Thoracic aorta (tissue), 2 donors: ENCODE data around the gene PPP1R15B. TPM values are rescaled to one million over a fixed set of nuclear protein-coding genes. Genes with fewer than 3 reads are reported as not detected.

ENCODE experiments used
- ATAC-seq: fragments of 150-250 bp; one replicate; pipeline ENCODE4 v1.8.0; 2017; ENCODE audit warnings: low read depth; ENCODE audit not compliant: insufficient number of reproducible peaks, low FRiP score
- DNase-seq: peaks from one replicate; pipeline ENCODE4 v3.0.0-alpha.2; 2020; ENCODE audit warnings: low spot score
- H3K27ac ChIP-seq, 2 donors: fragments of 200-600 bp; sonication (generic); 1 replicate in 1 of 2; 2 replicates in 1 of 2; pipeline ENCODE4 v1.5.1; 2016; ENCODE audit warnings: mild to moderate bottlenecking in 2 of 2, moderate library complexity in 2 of 2
- H3K27me3 ChIP-seq: fragments of 200-600 bp; sonication (generic); replicated peaks from 2 replicates; pipeline ENCODE4 v1.6.0; 2016; ENCODE audit warnings: mild to moderate bottlenecking; ENCODE audit not compliant: insufficient read depth
- H3K36me3 ChIP-seq: fragments of 200-600 bp; sonication (generic); one replicate; pipeline ENCODE4 v1.5.1; 2016
- H3K4me1 ChIP-seq, 2 donors: fragments of 200-600 bp; sonication (generic); 1 replicate in 1 of 2; 2 replicates in 1 of 2; pipeline versions ENCODE4 v1.5.1 to v1.6.0; 2016; ENCODE audit warnings: low read depth in 2 of 2, mild to moderate bottlenecking in 1 of 2; ENCODE audit not compliant: control insufficient read depth in 1 of 2
- H3K4me3 ChIP-seq: fragments of 200-600 bp; sonication (generic); 2 replicates; pipeline ENCODE4 v1.5.1; 2016; ENCODE audit warnings: mild to moderate bottlenecking
- H3K9me3 ChIP-seq: fragments of 200-600 bp; sonication (generic); 2 replicates; pipeline ENCODE4 v1.5.1; 2016
- CTCF ChIP-seq: fragments of 200-600 bp; sonication (generic); IDR thresholded peaks from one replicate; pipeline ENCODE4 v1.5.1; 2019; ENCODE audit warnings: antibody characterized with exemption
- total RNA-seq, 2 donors: library from RNA; depleted of rRNA; stranded (reverse); fragments of >200 nt; gene quantifications; one replicate each; pipeline versions ENCODE4 v1.1.0 to v1.2.3, GENCODE V29; 2016

The PPP1R15B gene
- total RNA-seq, 2 donors from 2014 or later: 40.1 to 64.5 TPM

DNA sequence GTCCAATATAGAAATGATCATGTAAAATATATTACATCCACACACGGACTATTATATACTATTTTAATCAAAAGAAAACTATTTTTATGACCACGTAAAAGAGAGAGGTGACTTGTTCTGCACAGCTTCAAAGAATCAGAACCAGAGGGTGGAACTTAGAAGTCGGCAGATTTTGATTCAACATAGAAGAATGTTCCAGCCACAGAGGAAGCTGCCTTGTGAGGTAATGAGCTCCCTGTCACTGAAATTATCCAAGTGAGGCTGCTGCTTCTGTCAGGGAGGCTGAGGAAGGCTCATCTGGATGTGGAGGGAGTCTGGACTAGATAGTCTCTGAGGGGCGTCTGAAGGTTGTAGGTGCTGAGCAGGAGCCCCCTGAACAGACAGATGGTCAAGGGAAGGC lies 54.6 kb downstream of the PPP1R15B start:
- no peak overlapping the region for H3K27ac ChIP-seq
- DNase-seq (no peak), ATAC-seq (no peak)

DNA sequence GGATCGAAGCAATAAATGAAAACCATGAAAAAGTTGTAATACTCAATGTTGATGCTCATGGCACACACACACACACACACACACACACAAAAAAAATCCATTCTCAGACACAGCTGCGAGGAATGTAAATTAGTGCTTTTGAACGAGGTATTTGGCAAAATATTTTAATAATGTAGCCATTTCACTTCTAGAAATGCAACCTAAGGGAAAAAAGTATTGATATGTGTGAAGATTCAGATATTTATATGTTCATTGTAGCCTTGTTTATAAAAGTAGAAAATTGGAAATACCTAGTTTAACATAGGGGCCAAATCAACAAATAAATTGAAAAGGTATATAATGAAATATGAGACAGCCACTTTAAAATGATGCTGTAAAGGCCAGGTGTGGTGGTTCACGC lies 55.7 kb downstream of the PPP1R15B start:
- Histone ChIP-seq H3K4me1 (peaks cover 0 to 5% of the 10 kb centered on the region in 2 donors), H3K9me3 (no peaks in the 10 kb centered on the region), H3K27ac (no peak overlapping the region), H3K4me3 (no peak overlapping the region), H3K36me3 (no peaks in the 10 kb centered on the region), H3K27me3 (no peaks in the 10 kb centered on the region)
- DNase-seq (no peak), ATAC-seq (no peak)
- TF ChIP-seq CTCF: no peak

More for the DNA sequence above, 54.6 kb downstream of the PPP1R15B start:
- TF ChIP-seq CTCF: no peak
- Histone ChIP-seq H3K9me3 (no peaks in the 10 kb centered on the region), H3K36me3 (no peaks in the 10 kb centered on the region), H3K4me1 (peaks cover 0 to 5% of the 10 kb centered on the region in 2 donors), H3K27me3 (no peaks in the 10 kb centered on the region), H3K4me3 (no peak overlapping the region)

GRCh38 chr1:204354579-204354978 lies 57.0 kb downstream of the PPP1R15B start:
- no peak for ATAC-seq
- DNase-seq: no peak
- no peak overlapping the region for H3K4me3 ChIP-seq
- H3K27ac ChIP-seq: no peak overlapping the region
- TF ChIP-seq CTCF: no peak
- H3K4me1 ChIP-seq: peaks cover 0 to 1% of the 10 kb centered on the region in 2 donors
- H3K36me3 ChIP-seq: no peaks in the 10 kb centered on the region
- H3K27me3 ChIP-seq: no peaks in the 10 kb centered on the region
- no peaks in the 10 kb centered on the region for H3K9me3 ChIP-seq

Other genes with a start within 250 kb of the PPP1R15B start
- not detected for gene REN, start 245.5 kb downstream of the PPP1R15B start, total RNA-seq
- not detected for gene KISS1, start 215.3 kb downstream of the PPP1R15B start, total RNA-seq
- not detected for gene GOLT1A, start 197.8 kb downstream of the PPP1R15B start, total RNA-seq
- 1 to 10 TPM; 5.1 to 6.9 TPM for gene PLEKHA6, start 51.9 kb downstream of the PPP1R15B start, total RNA-seq
- 10 to 100 TPM; 34.5 to 44.4 TPM for gene PIK3C2B, start 83.0 kb upstream of the PPP1R15B start, total RNA-seq
- 100 to 1,000 TPM in 1 of 2 donors, 10 to 100 TPM in 1; 79.9 to 126 TPM for gene MDM4, start 104.6 kb upstream of the PPP1R15B start, total RNA-seq